ENCODE results near the gene BCL2.
A peak's percentile ranks its signal among the peaks of the same experiment; 100 is the strongest.

Gene BCL2

DNA sequence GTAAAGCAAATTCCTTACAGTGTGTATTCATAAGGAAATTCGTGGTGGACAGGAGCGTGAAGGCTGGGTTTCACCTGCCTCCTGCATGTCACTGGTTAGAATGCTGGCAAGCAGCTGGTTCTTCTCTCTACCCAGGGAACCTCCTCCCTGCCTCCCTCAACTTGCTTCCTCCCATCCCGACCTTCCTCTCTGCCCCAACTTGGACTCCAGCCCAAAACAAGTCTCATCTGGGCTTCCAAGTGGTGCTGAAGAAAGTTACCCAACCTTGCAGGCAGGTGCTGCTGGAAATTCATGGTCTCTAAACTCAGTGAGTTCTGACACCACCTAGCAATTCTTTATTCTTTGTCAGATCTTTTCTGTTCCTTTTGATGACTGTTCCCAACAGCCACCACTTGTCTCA, 184.5 kb downstream of the BCL2 start:
- no peaks in the 10 kb centered on the region for H3K27me3 ChIP-seq (ENCODE audit: insufficient read depth, low read length, poor library complexity)
- H3K4me2 ChIP-seq (ENCODE audit: insufficient read depth, low read length) = no peak overlapping the region
- TF ChIP-seq, protein P1, sequence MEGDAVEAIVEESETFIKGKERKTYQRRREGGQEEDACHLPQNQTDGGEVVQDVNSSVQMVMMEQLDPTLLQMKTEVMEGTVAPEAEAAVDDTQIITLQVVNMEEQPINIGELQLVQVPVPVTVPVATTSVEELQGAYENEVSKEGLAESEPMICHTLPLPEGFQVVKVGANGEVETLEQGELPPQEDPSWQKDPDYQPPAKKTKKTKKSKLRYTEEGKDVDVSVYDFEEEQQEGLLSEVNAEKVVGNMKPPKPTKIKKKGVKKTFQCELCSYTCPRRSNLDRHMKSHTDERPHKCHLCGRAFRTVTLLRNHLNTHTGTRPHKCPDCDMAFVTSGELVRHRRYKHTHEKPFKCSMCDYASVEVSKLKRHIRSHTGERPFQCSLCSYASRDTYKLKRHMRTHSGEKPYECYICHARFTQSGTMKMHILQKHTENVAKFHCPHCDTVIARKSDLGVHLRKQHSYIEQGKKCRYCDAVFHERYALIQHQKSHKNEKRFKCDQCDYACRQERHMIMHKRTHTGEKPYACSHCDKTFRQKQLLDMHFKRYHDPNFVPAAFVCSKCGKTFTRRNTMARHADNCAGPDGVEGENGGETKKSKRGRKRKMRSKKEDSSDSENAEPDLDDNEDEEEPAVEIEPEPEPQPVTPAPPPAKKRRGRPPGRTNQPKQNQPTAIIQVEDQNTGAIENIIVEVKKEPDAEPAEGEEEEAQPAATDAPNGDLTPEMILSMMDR (IDR thresholded peaks at IDR 0.05; ENCODE audit: borderline replicate concordance, extremely low read depth, low read length, poor library complexity, severe bottlenecking) = no peak
- TF ChIP-seq EZH2 (IDR thresholded peaks at IDR 0.05; ENCODE audit: borderline replicate concordance, low read depth, low read length, severe bottlenecking) = no peak
- DNase-seq (no peak), ATAC-seq (ENCODE audit: insufficient read depth, low read depth) (no peak)
- no peak overlapping the region for H2AFZ ChIP-seq (ENCODE audit: low read depth, low read length)
- H3K9ac ChIP-seq (ENCODE audit: low read depth, low read length) = no peak overlapping the region
- peaks cover 85% of the 10 kb centered on the region for H3K79me2 ChIP-seq (ENCODE audit: insufficient read depth, low read length)
- H4K20me1 ChIP-seq (ENCODE audit: insufficient read depth, low read length) = no peaks in the 10 kb centered on the region
- peaks cover 4% of the 10 kb centered on the region; the same call in 1 of the 2 replicates for H3K36me3 ChIP-seq (ENCODE audit: insufficient read depth, low read length)
- H3K27ac ChIP-seq (ENCODE audit: low read length) = peak overlapping the region; percentile 25; the same call in 1 of the 2 replicates
- H3K4me1 ChIP-seq (ENCODE audit: insufficient read depth, low read length) = peaks cover 37% of the 10 kb centered on the region
- H3K9me3 ChIP-seq (ENCODE audit: insufficient read depth, low read length, severe bottlenecking) = no peaks in the 10 kb centered on the region
- H3K4me3 ChIP-seq (ENCODE audit: low read depth in 1 of 2, low read length in 2 of 2) = no peak overlapping the region

DNA sequence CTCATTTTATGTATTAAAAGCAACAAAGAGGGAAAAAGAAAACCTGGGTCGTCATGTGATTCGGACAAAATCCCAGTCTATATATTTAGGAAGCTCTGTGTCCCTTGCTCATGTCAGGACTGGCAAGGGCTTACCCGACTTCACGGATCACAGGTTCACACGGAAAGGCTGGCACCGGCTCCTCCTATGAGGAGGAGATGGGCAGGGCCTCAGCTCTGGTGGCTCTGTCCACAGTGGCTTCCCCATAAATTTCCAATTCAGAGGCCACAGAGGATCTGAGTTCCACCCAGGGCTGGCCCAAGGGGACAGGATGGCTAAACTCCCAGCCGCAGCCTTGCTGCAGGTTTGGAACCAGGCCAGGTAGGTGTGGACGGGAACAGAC, 186.8 kb downstream of the BCL2 start:
- ATAC-seq (ENCODE audit: insufficient read depth, low read depth) (no peak), DNase-seq (no peak)
- Histone ChIP-seq H3K4me1 (ENCODE audit: insufficient read depth, low read length) (peaks cover 14% of the 10 kb centered on the region), H3K36me3 (ENCODE audit: insufficient read depth, low read length) (peaks cover 19% of the 10 kb centered on the region), H2AFZ (ENCODE audit: low read depth, low read length) (no peak overlapping the region), H4K20me1 (ENCODE audit: insufficient read depth, low read length) (no peaks in the 10 kb centered on the region), H3K27ac (ENCODE audit: low read length) (peak overlapping the region; percentile 25; the same call in 1 of the 2 replicates), H3K27me3 (ENCODE audit: insufficient read depth, low read length, poor library complexity) (no peaks in the 10 kb centered on the region), H3K9ac (ENCODE audit: low read depth, low read length) (no peak overlapping the region), H3K9me3 (ENCODE audit: insufficient read depth, low read length, severe bottlenecking) (no peaks in the 10 kb centered on the region), H3K79me2 (ENCODE audit: insufficient read depth, low read length) (peaks cover 84% of the 10 kb centered on the region), H3K4me2 (ENCODE audit: insufficient read depth, low read length) (no peak overlapping the region), H3K4me3 (ENCODE audit: low read depth in 1 of 2, low read length in 2 of 2) (no peak overlapping the region)
- TF ChIP-seq, protein P1 (IDR thresholded peaks at IDR 0.05; ENCODE audit: borderline replicate concordance, extremely low read depth, low read length, poor library complexity, severe bottlenecking) = no peak
- TF ChIP-seq EZH2 (IDR thresholded peaks at IDR 0.05; ENCODE audit: borderline replicate concordance, low read depth, low read length, severe bottlenecking) = no peak

DNA sequence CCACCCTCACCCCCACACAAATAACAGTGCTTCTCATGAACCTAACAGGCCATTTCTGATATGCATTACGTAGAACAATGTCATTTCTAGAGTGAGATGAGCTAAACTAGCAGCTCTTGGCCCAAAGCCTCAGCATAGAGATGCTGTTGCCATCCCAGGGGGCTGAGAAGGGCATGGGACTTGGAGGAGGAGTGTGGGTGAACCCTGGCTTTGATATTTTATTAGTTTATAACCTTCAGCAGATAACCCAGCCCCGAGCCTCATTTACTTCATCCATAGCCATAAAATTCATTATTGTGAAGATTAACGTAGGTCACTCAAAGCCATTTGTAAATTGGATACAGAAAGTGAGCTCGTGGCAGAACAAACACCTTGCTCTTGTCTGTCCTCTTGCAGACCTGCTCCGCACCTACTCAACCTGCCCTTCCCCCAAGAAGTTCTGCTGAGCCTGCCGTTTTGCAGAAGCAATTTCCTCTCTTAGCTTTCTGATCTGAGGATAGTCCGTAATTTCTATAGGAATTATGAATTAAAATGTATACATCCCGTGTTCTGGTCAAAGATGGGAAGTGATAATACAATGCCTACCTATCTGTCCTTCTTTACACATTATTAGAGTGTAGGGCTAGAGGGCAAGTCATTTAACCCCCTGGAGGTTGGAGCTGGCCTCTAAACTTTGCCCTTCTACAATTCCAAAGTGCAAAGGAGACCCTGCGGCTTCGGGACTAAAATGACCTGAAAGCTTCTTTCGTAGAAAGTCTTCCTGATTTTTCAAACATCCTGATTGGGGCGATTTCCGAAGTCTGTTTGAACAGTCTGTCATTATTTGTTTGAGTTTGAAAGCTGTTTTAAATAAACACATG, 187.4 kb downstream of the BCL2 start:
- peaks cover 25% of the 10 kb centered on the region for H3K36me3 ChIP-seq (ENCODE audit: insufficient read depth, low read length)
- H3K9ac ChIP-seq (ENCODE audit: low read depth, low read length) = no peak overlapping the region
- H3K79me2 ChIP-seq (ENCODE audit: insufficient read depth, low read length) = peaks cover 78% of the 10 kb centered on the region
- no peak for TF ChIP-seq EZH2 (IDR thresholded peaks at IDR 0.05; ENCODE audit: borderline replicate concordance, low read depth, low read length, severe bottlenecking)
- TF ChIP-seq, protein P1 (IDR thresholded peaks at IDR 0.05; ENCODE audit: borderline replicate concordance, extremely low read depth, low read length, poor library complexity, severe bottlenecking) = no peak
- 0 out of 2 replicates have a peak, but pooled peaks cover 10% of the 10 kb centered on the region for H3K4me1 ChIP-seq (ENCODE audit: insufficient read depth, low read length)
- H3K4me3 ChIP-seq (ENCODE audit: low read depth in 1 of 2, low read length in 2 of 2) = no peak overlapping the region
- H3K4me2 ChIP-seq (ENCODE audit: insufficient read depth, low read length) = no peak overlapping the region
- no peaks in the 10 kb centered on the region for H4K20me1 ChIP-seq (ENCODE audit: insufficient read depth, low read length)
- H2AFZ ChIP-seq (ENCODE audit: low read depth, low read length) = no peak overlapping the region
- H3K27me3 ChIP-seq (ENCODE audit: insufficient read depth, low read length, poor library complexity) = no peaks in the 10 kb centered on the region
- DNase-seq = no peak
- peak overlapping the region; percentile 62 for H3K27ac ChIP-seq (ENCODE audit: low read length)
- no peak for ATAC-seq (ENCODE audit: insufficient read depth, low read depth)
- no peaks in the 10 kb centered on the region for H3K9me3 ChIP-seq (ENCODE audit: insufficient read depth, low read length, severe bottlenecking)
